Erythroblast (primary cell): ENCODE results near the gene LRRN4CL.

ENCODE experiments used
- GATA1 ChIP-seq: IDR thresholded peaks from 2 replicates; pipeline ENCODE4 v1.6.1; 2011; ENCODE audit warnings: low read depth, mild to moderate bottlenecking, control low read depth, low read length, moderate library complexity
- POLR2A ChIP-seq: IDR thresholded peaks from 2 replicates; pipeline ENCODE4 v1.6.1; 2011; ENCODE audit warnings: mild to moderate bottlenecking, low read length

GRCh38 chr11:62716816-62717215 is 27.5 kb upstream of the LRRN4CL start:
- no peak for TF ChIP-seq POLR2A
- no peak for TF ChIP-seq GATA1
